Measurements from ENCODE around the gene STX17.
A peak's percentile ranks its signal among the peaks of the same experiment; 100 is the strongest.

Gene STX17

GRCh38 chr9:99936947-99937587 is 30.6 kb downstream of the STX17 start:
- no peak for TF ChIP-seq CTCF (IDR thresholded peaks at IDR 0.05; ENCODE audit: extremely low read depth, insufficient read depth, missing control alignments)
- in situ Hi-C loops (cut with MboI; ENCODE audit: low pct_unique_long_range_greater_than_20kb, low sequenced_read_pairs, unreplicated experiment), result no loop called here
- DNase-seq (ENCODE audit: low spot score), result no peak

GRCh38 chr9:99947395-99947794 is 40.9 kb downstream of the STX17 start:
- no peak for TF ChIP-seq CTCF (IDR thresholded peaks at IDR 0.05; ENCODE audit: extremely low read depth, insufficient read depth, missing control alignments)
- no peak for DNase-seq (ENCODE audit: low spot score)
- in situ Hi-C loops (cut with MboI; ENCODE audit: low pct_unique_long_range_greater_than_20kb, low sequenced_read_pairs, unreplicated experiment), result no loop called here

- in situ Hi-C loops (cut with MboI; ENCODE audit: low pct_unique_long_range_greater_than_20kb, low sequenced_read_pairs, unreplicated experiment), result no loop called here
- no peak for TF ChIP-seq CTCF (IDR thresholded peaks at IDR 0.05; ENCODE audit: extremely low read depth, insufficient read depth, missing control alignments)
- DNase-seq (ENCODE audit: low spot score), result no peak
Measured at GRCh38 chr9:99948482-99948881, 42.0 kb downstream of the STX17 start.

- no peak for TF ChIP-seq CTCF (IDR thresholded peaks at IDR 0.05; ENCODE audit: extremely low read depth, insufficient read depth, missing control alignments)
- DNase-seq (ENCODE audit: low spot score), result no peak
- in situ Hi-C loops (cut with MboI; ENCODE audit: low pct_unique_long_range_greater_than_20kb, low sequenced_read_pairs, unreplicated experiment), result no loop called here
Measured at GRCh38 chr9:99948896-99949295, 42.4 kb downstream of the STX17 start.

- DNase-seq (ENCODE audit: low spot score), result peak; percentile 17
- in situ Hi-C loops (cut with MboI; ENCODE audit: low pct_unique_long_range_greater_than_20kb, low sequenced_read_pairs, unreplicated experiment), result no loop called here
- TF ChIP-seq CTCF (IDR thresholded peaks at IDR 0.05; ENCODE audit: extremely low read depth, insufficient read depth, missing control alignments), result no peak
Measured at GRCh38 chr9:99953861-99954507, 47.5 kb downstream of the STX17 start.

GRCh38 chr9:99954819-99955218 is 48.4 kb downstream of the STX17 start:
- peak; percentile 34 for DNase-seq (ENCODE audit: low spot score)
- in situ Hi-C loops (cut with MboI; ENCODE audit: low pct_unique_long_range_greater_than_20kb, low sequenced_read_pairs, unreplicated experiment), result no loop called here

More at GRCh38 chr9:99954819-99955218, 48.4 kb downstream of the STX17 start:
- no peak for TF ChIP-seq CTCF (IDR thresholded peaks at IDR 0.05; ENCODE audit: extremely low read depth, insufficient read depth, missing control alignments)

Data from GM13977 (cell line).